CD14-positive monocyte (primary cell): ENCODE results near the gene CTNNB1. TPM values are rescaled to one million over a fixed set of nuclear protein-coding genes. Genes with fewer than 3 reads are reported as not detected.

ENCODE experiments used
- DNase-seq, 3 donors: peaks; one replicate each; pipeline ENCODE4 v3.0.0-alpha.2; 2011 to 2022
- H2AFZ ChIP-seq: 2 replicates; pipeline ENCODE4 v1.6.0; 2012; ENCODE audit warnings: mild to moderate bottlenecking, low read depth, low read length, inconsistent platforms; ENCODE audit not compliant: insufficient read depth, poor library complexity, severe bottlenecking
- H3K27ac ChIP-seq, 2 donors: 1 replicate in 1 of 2; 2 replicates in 1 of 2; pipeline ENCODE4 v1.5.1; 2012 to 2013; ENCODE audit warnings: low read length in 2 of 2, control low read depth in 1 of 2, inconsistent platforms in 1 of 2, low read depth in 1 of 2, mild to moderate bottlenecking in 1 of 2
- H3K27me3 ChIP-seq, 2 donors: one replicate each; pipeline versions ENCODE4 v1.6.0 to v1.6.1; 2011 to 2013; ENCODE audit warnings: low read length in 2 of 2; ENCODE audit not compliant: control insufficient read depth in 2 of 2, insufficient read depth in 2 of 2
- H3K36me3 ChIP-seq, 2 donors: replicated peaks in 1 of 2; 1 replicate in 1 of 2; 2 replicates in 1 of 2; pipeline versions ENCODE4 v1.5.1 to v1.6.1; 2012 to 2013; ENCODE audit warnings: low read length in 2 of 2, control low read depth in 1 of 2, inconsistent platforms in 1 of 2, mild to moderate bottlenecking in 1 of 2; ENCODE audit not compliant: insufficient read depth in 2 of 2, control insufficient read depth in 1 of 2
- H3K4me1 ChIP-seq, 2 donors: 1 replicate in 1 of 2; 2 replicates in 1 of 2; pipeline versions ENCODE4 v1.5.1 to v1.6.1; 2012 to 2013; ENCODE audit warnings: low read length in 2 of 2, control low read depth in 1 of 2, inconsistent platforms in 1 of 2, mild to moderate bottlenecking in 1 of 2, moderate library complexity in 1 of 2; ENCODE audit not compliant: insufficient read depth in 2 of 2, control insufficient read depth in 1 of 2
- H3K4me2 ChIP-seq: replicated peaks from 2 replicates; pipeline ENCODE3; 2012; ENCODE audit warnings: low read length, moderate library complexity, mild to moderate bottlenecking; ENCODE audit not compliant: poor library complexity, severe bottlenecking; ENCODE audit errors: extremely low read depth
- H3K4me3 ChIP-seq, 3 experiments: fragments of 200-600 bp in 1 of 3; sonication (generic) in 1 of 3; replicated peaks in 1 of 3; 1 replicate in 2 of 3; 2 replicates in 1 of 3; pipeline ENCODE4 v1.5.1; 2011 to 2013; ENCODE audit warnings: low read length in 3 of 3, mild to moderate bottlenecking in 3 of 3, control low read depth in 2 of 3, low read depth in 2 of 3, inconsistent platforms in 1 of 3, moderate library complexity in 1 of 3
- H3K79me2 ChIP-seq: 2 replicates; pipeline ENCODE4 v1.6.0; 2012; ENCODE audit warnings: mild to moderate bottlenecking, control low read depth, inconsistent platforms, low read length, moderate library complexity; ENCODE audit not compliant: insufficient read depth
- H3K9ac ChIP-seq: 2 replicates; pipeline ENCODE4 v1.6.0; 2017; ENCODE audit warnings: low read length, mild to moderate bottlenecking; ENCODE audit not compliant: insufficient read depth, poor library complexity, severe bottlenecking
- H3K9me3 ChIP-seq, 2 donors: replicated peaks in 1 of 2; 1 replicate in 1 of 2; 2 replicates in 1 of 2; pipeline versions ENCODE4 v1.5.1 to v1.6.1; 2012 to 2013; ENCODE audit warnings: low read length in 2 of 2, control low read depth in 1 of 2; ENCODE audit not compliant: control insufficient read depth in 1 of 2, insufficient read depth in 1 of 2
- H4K20me1 ChIP-seq: 2 replicates; pipeline ENCODE4 v1.6.0; 2012; ENCODE audit warnings: mild to moderate bottlenecking, low read length, control low read depth, moderate library complexity; ENCODE audit not compliant: insufficient read depth
- H3K27ac Mint-ChIP-seq, 7 donors: one replicate each; pipeline ENCODE4 v1.8.0; 2020; ENCODE audit warnings: mild to moderate bottlenecking in 7 of 7, mixed read lengths in 7 of 7, moderate library complexity in 6 of 7, inconsistent platforms in 2 of 7
- H3K27me3 Mint-ChIP-seq, 3 donors: one replicate each; pipeline ENCODE4 v1.8.0; 2021 to 2022; ENCODE audit warnings: low read depth in 3 of 3, mild to moderate bottlenecking in 3 of 3, mixed read lengths in 3 of 3, moderate library complexity in 3 of 3, inconsistent platforms in 1 of 3
- H3K36me3 Mint-ChIP-seq, 2 donors: one replicate each; pipeline ENCODE4 v1.8.0; 2020; ENCODE audit warnings: mixed read lengths in 2 of 2, inconsistent platforms in 1 of 2, mild to moderate bottlenecking in 1 of 2
- H3K4me1 Mint-ChIP-seq: one replicate; pipeline ENCODE4 v1.8.0; 2020; ENCODE audit warnings: mild to moderate bottlenecking, mixed read lengths
- H3K4me3 Mint-ChIP-seq, 2 donors: one replicate each; pipeline ENCODE4 v1.8.0; 2020; ENCODE audit warnings: mild to moderate bottlenecking in 2 of 2, mixed read lengths in 2 of 2, moderate library complexity in 1 of 2
- H3K9me3 Mint-ChIP-seq, 7 donors: one replicate each; pipeline ENCODE4 v1.8.0; 2020 to 2022; ENCODE audit warnings: mixed read lengths in 7 of 7, mild to moderate bottlenecking in 6 of 7, moderate library complexity in 6 of 7, inconsistent platforms in 2 of 7
- CTCF ChIP-seq: fragments of 200-600 bp; IDR thresholded peaks from one replicate; pipeline ENCODE4 v1.8.0; 2022; ENCODE audit warnings: antibody characterized with exemption, mild to moderate bottlenecking
- WGBS: methylation state at CpG from one replicate; pipeline ENCODE4 v1.1.5; 2013; ENCODE audit warnings: missing lambda C conversion rate; ENCODE audit not compliant: insufficient coverage; 5-methylcytosine and 5-hydroxymethylcytosine counted together
- intact Hi-C, 2 donors: fragments of 100-400 bp; cut with micrococcal nuclease; formaldehyde crosslinking; loops; one replicate each; pipeline versions ENCODE4 v1.15.0 to v1.15.1; 2023
- polyA plus RNA-seq, 3 donors: library from polyadenylated mRNA; depleted of rRNA in 1 of 3; unstranded in 2 of 3; stranded (reverse) in 1 of 3; fragments of 300-500 nt in 2 of 3; fragments of >200 nt in 1 of 3; fragmentation: Illumina TruSeq in 2 of 3; gene quantifications; 1 replicate in 2 of 3; 2 replicates in 1 of 3; pipeline ENCODE4 v1.2.3, GENCODE V29; 2012 to 2021

Gene CTNNB1
- polyA plus RNA-seq, 3 donors = 51.2 to 240 (median 54.3) TPM

- Histone ChIP-seq H3K36me3 (no peaks in the 10 kb centered on the region), H2AFZ (no peak overlapping the region), H3K4me3 (no peak overlapping the region), H3K27me3 (no peaks in the 10 kb centered on the region), H3K4me2 (no peak overlapping the region), H3K9me3 (no peaks in the 10 kb centered on the region), H3K79me2 (no peaks in the 10 kb centered on the region), H3K4me1 (peaks cover 0 to 3% of the 10 kb centered on the region in 2 donors), H4K20me1 (no peaks in the 10 kb centered on the region), H3K27ac (no peak overlapping the region), H3K9ac (no peak overlapping the region)
- Mint-ChIP-seq H3K4me1 (peaks cover 6% of the 10 kb centered on the region), H3K9me3 (peaks cover 0 to 2% (median 0%) of the 10 kb centered on the region in 7 donors), H3K4me3 (no peak overlapping the region), H3K36me3 (no peaks in the 10 kb centered on the region), H3K27me3 (peaks cover 2 to 13% (median 3%) of the 10 kb centered on the region in 3 donors), H3K27ac (peak overlapping the region in 1 of 7 donors; percentile 20)
- no peak for DNase-seq
- no CpG with 5 or more reads among the region's 3 CpGs for WGBS
- no peak for TF ChIP-seq CTCF
- intact Hi-C loops = no loop called here
These were observed 11.0 kb upstream of the CTNNB1 start for GRCh38 chr3:41188306-41188705.

- peaks cover 0 to 8% (median under 1%) of the 10 kb centered on the region in 3 donors for H3K27me3 Mint-ChIP-seq
- H3K9me3 ChIP-seq = no peaks in the 10 kb centered on the region
- H3K9me3 Mint-ChIP-seq = no peaks in the 10 kb centered on the region
- H3K27ac Mint-ChIP-seq = no peak overlapping the region
- H3K4me3 ChIP-seq = no peak overlapping the region
- no CpG with 5 or more reads among the region's 1 CpG for WGBS
- H3K4me3 Mint-ChIP-seq = no peak overlapping the region
- peaks cover 0 to 3% of the 10 kb centered on the region in 2 donors for H3K4me1 ChIP-seq
- H3K4me2 ChIP-seq = no peak overlapping the region
- DNase-seq = no peak
- peaks cover 6% of the 10 kb centered on the region for H3K4me1 Mint-ChIP-seq
- H3K79me2 ChIP-seq = no peaks in the 10 kb centered on the region
- H3K36me3 ChIP-seq = no peaks in the 10 kb centered on the region
- no peak overlapping the region for H3K9ac ChIP-seq
- no peak overlapping the region for H3K27ac ChIP-seq
- no peaks in the 10 kb centered on the region for H3K36me3 Mint-ChIP-seq
- intact Hi-C loops = loop anchor here (10.0 kb wide), 3 partner anchors 76 to 736 kb away; partner anchors contain the start of gene RPL14 (in 1 of the 2)
- no peaks in the 10 kb centered on the region for H3K27me3 ChIP-seq
- no peak overlapping the region for H2AFZ ChIP-seq
- no peaks in the 10 kb centered on the region for H4K20me1 ChIP-seq
- TF ChIP-seq CTCF = no peak
These were observed 8.6 kb upstream of the CTNNB1 start for GRCh38 chr3:41190509-41191284.
